ENCODE data around the gene DEPP1. TPM values are rescaled to one million over a fixed set of nuclear protein-coding genes. Genes with fewer than 3 reads are reported as not detected.
A peak's percentile ranks its signal among the peaks of the same experiment; 100 is the strongest.

The DEPP1 gene
- total and polyA plus RNA-seq, 2 of the 13 experiments (the other 11 are each of a cell fraction or from before 2014, with no cell fraction given), result 14.8 to 270 TPM

DNA sequence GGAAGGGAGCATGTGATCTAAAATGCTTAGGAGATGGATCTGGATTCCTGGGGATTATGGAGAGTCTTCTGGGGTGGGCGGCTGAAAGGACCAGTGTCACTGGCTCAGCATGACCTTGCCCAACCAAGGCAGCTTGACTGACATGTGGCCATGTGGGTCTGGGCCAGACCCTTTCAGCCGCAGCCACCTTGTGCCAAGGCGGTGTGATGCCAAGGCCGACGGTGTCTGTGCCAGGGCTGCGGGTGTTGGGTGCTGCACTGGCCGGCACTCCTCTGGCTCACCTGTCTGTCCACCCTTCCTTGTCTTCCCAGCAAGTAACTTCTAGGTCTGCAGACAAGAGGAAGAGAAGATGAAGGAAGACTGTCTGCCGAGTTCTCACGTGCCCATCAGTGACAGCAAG, 8.8 kb downstream of the DEPP1 start (continued):
- TF ChIP-seq, protein P1, sequence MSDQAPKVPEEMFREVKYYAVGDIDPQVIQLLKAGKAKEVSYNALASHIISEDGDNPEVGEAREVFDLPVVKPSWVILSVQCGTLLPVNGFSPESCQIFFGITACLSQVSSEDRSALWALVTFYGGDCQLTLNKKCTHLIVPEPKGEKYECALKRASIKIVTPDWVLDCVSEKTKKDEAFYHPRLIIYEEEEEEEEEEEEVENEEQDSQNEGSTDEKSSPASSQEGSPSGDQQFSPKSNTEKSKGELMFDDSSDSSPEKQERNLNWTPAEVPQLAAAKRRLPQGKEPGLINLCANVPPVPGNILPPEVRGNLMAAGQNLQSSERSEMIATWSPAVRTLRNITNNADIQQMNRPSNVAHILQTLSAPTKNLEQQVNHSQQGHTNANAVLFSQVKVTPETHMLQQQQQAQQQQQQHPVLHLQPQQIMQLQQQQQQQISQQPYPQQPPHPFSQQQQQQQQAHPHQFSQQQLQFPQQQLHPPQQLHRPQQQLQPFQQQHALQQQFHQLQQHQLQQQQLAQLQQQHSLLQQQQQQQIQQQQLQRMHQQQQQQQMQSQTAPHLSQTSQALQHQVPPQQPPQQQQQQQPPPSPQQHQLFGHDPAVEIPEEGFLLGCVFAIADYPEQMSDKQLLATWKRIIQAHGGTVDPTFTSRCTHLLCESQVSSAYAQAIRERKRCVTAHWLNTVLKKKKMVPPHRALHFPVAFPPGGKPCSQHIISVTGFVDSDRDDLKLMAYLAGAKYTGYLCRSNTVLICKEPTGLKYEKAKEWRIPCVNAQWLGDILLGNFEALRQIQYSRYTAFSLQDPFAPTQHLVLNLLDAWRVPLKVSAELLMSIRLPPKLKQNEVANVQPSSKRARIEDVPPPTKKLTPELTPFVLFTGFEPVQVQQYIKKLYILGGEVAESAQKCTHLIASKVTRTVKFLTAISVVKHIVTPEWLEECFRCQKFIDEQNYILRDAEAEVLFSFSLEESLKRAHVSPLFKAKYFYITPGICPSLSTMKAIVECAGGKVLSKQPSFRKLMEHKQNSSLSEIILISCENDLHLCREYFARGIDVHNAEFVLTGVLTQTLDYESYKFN (CRISPR knock-in tag; conservative IDR thresholded peaks at IDR 0.05), result no peak
- TF ChIP-seq TBL1XR1 (IDR thresholded peaks at IDR 0.05; ENCODE audit: borderline replicate concordance, low read length, partially characterized antibody), result no peak
- no peak for TF ChIP-seq NFE2L1 (CRISPR knock-in tag; IDR thresholded peaks at IDR 0.05; ENCODE audit: borderline replicate concordance)

DNA sequence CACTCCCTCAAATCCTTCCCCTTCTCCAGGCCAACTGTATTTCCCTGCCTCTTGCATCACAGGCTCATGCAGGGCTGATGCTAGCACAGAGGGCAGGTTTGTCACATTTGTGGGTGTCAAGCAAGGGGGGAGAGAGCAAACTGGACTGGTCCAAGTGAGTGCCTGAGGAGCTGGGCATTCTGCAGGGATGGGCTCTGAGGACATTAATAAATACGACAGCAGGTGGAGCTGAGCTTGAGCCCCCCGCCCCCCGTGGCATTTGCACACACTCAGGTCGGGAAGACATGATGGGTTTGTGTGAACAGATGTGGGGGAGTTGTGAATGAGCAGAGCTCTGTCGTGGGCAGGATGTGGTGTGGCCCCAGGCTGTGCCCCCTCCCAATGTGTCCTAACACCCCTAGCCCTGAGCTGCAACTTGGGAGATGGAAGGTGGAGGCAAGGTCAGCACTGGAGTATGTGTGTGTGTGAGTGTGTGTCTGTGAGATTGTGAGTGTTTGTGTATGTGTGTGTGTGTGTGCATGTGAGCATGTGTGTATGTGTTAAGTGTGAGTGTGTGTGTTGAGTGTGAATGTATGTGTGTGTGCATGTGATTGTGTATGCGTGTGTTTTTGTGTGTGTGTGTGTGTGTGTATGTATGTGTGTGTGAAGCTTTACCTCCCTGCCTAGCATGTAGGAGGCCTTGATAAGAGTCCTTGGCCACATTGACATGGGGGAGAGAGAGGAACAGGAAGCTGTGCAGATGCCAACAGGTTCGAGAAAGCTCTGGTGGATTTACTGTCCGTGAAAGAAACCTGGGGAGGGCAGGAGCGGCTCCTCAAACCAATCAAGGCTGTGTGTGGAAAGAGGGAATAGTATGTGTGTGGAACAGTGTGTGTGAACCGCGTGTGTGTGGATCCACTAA, 9.9 kb downstream of the DEPP1 start:
- no peak for FAIRE-seq
- 96% methylated on average over 11 of the region's 11 CpGs for WGBS (ENCODE audit: low lambda C conversion rate)
- Histone ChIP-seq H3K4me3 (replicated peaks in 1 of 3; ENCODE audit: insufficient read depth in 1 of 3, low read depth in 2 of 3, low read length in 3 of 3) (no peak overlapping the region), H3K27me3 (ENCODE audit: control insufficient read depth in 1 of 2, insufficient read depth in 2 of 2, low read length in 2 of 2) (no peaks in the 10 kb centered on the region), H3K79me2 (ENCODE audit: insufficient read depth, low read length) (peaks cover 46% of the 10 kb centered on the region), H3K36me3 (replicated peaks in 1 of 2; ENCODE audit: control insufficient read depth in 1 of 2, insufficient read depth in 2 of 2, low read length in 2 of 2) (peaks cover 19 to 46% of the 10 kb centered on the region in 2 experiments; a peak in 4 of 5 replicates), H3K27ac (ENCODE audit: extremely low read length, insufficient read depth, low read length) (no peak overlapping the region), H3K4me2 (ENCODE audit: low read depth, low read length) (no peak overlapping the region), H4K20me1 (ENCODE audit: insufficient read depth, low read length) (peaks cover 5% of the 10 kb centered on the region; the same call in 1 of the 2 replicates), H3K9me3 (ENCODE audit: low read length) (no peaks in the 10 kb centered on the region), H3K4me1 (ENCODE audit: insufficient read depth, low read length) (peaks cover 52% of the 10 kb centered on the region), H2AFZ (ENCODE audit: low read length) (no peak overlapping the region), H3K9ac (ENCODE audit: insufficient read depth, low read depth, low read length) (no peak overlapping the region)
- ChIA-PET CTCF (ENCODE audit: low intra/inter-chr PET ratio, low total read pairs) (no interaction called here), POLR2A (interaction anchor here (1.1 to 13.2 kb wide), 4 partner anchors 8 to 35 kb away, joined by 3 to 407 read pairs (median 77); partner anchors contain the start of genes DEPP1 and RASSF4)
- no TSS peak for BruUV-seq (replicated peaks)
- ATAC-seq, result no peak
- no peak for DNase-seq (ENCODE audit: low spot score)
- in situ Hi-C loops (cut with HindIII; ENCODE audit: extremely low pct_ligation_motif_present, low pct_unique_long_range_greater_than_20kb) (loop anchor here (25.0 kb wide), 1 partner anchor 1556 kb away; the partner anchor contains the start of gene HNRNPF), intact Hi-C loops (cut with micrococcal nuclease; ENCODE audit: unreplicated experiment) (no loop called here)
- TF ChIP-seq ZNF709 (CRISPR knock-in tag; IDR thresholded peaks at IDR 0.05) (no peak), AGO1 (IDR thresholded peaks at IDR 0.05; ENCODE audit: low read depth, low read length, poor library complexity, severe bottlenecking) (peak; percentile 47), NFE2 (CRISPR knock-in tag; IDR thresholded peaks at IDR 0.05) (no peak), TSC22D2 (CRISPR knock-in tag; IDR thresholded peaks at IDR 0.05; ENCODE audit: borderline replicate concordance) (no peak), PLRG1 (conservative IDR thresholded peaks at IDR 0.05) (no peak), ISL2 (CRISPR knock-in tag; IDR thresholded peaks at IDR 0.05) (no peak), FOXP1 (IDR thresholded peaks at IDR 0.05) (peak; percentile 20; the same call in 1 of the 2 replicates), FOXP1 (CRISPR knock-in tag; IDR thresholded peaks at IDR 0.05) (no peak)
- TF ChIP-seq, protein P2, sequence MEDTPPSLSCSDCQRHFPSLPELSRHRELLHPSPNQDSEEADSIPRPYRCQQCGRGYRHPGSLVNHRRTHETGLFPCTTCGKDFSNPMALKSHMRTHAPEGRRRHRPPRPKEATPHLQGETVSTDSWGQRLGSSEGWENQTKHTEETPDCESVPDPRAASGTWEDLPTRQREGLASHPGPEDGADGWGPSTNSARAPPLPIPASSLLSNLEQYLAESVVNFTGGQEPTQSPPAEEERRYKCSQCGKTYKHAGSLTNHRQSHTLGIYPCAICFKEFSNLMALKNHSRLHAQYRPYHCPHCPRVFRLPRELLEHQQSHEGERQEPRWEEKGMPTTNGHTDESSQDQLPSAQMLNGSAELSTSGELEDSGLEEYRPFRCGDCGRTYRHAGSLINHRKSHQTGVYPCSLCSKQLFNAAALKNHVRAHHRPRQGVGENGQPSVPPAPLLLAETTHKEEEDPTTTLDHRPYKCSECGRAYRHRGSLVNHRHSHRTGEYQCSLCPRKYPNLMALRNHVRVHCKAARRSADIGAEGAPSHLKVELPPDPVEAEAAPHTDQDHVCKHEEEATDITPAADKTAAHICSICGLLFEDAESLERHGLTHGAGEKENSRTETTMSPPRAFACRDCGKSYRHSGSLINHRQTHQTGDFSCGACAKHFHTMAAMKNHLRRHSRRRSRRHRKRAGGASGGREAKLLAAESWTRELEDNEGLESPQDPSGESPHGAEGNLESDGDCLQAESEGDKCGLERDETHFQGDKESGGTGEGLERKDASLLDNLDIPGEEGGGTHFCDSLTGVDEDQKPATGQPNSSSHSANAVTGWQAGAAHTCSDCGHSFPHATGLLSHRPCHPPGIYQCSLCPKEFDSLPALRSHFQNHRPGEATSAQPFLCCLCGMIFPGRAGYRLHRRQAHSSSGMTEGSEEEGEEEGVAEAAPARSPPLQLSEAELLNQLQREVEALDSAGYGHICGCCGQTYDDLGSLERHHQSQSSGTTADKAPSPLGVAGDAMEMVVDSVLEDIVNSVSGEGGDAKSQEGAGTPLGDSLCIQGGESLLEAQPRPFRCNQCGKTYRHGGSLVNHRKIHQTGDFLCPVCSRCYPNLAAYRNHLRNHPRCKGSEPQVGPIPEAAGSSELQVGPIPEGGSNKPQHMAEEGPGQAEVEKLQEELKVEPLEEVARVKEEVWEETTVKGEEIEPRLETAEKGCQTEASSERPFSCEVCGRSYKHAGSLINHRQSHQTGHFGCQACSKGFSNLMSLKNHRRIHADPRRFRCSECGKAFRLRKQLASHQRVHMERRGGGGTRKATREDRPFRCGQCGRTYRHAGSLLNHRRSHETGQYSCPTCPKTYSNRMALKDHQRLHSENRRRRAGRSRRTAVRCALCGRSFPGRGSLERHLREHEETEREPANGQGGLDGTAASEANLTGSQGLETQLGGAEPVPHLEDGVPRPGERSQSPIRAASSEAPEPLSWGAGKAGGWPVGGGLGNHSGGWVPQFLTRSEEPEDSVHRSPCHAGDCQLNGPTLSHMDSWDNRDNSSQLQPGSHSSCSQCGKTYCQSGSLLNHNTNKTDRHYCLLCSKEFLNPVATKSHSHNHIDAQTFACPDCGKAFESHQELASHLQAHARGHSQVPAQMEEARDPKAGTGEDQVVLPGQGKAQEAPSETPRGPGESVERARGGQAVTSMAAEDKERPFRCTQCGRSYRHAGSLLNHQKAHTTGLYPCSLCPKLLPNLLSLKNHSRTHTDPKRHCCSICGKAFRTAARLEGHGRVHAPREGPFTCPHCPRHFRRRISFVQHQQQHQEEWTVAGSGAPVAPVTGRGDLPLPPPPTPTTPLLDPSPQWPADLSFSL (CRISPR knock-in tag; IDR thresholded peaks at IDR 0.05), result peak; percentile 71
